Body of pancreas (tissue), 4 donors: ENCODE data around the gene TMEM256.

Experiments used
- CTCF ChIP-seq, 7 experiments: fragments of 450-650 bp in 4 of 7; fragments of 200-600 bp in 3 of 7; sonication (generic) in 3 of 7; IDR thresholded peaks; one replicate each; pipeline ENCODE4 v1.5.1; 2016 to 2019; ENCODE audit warnings: antibody characterized with exemption in 7 of 7
- POLR2A ChIP-seq, 3 donors: fragments of 450-650 bp; IDR thresholded peaks; one replicate each; pipeline ENCODE4 v1.6.1; 2016; ENCODE audit warnings: antibody characterized with exemption in 3 of 3, mild to moderate bottlenecking in 2 of 3

GRCh38 chr17:7403727-7403976 is 245 bp downstream of the TMEM256 start:
- TF ChIP-seq CTCF (IDR thresholded peaks at IDR 0.05) (no peak), POLR2A (IDR thresholded peaks at IDR 0.05) (no peak)
